Heart left ventricle (tissue), 16 donors: ENCODE results near the gene TBC1D2. TPM values are rescaled to one million over a fixed set of nuclear protein-coding genes. Genes with fewer than 3 reads are reported as not detected.

ENCODE experiments used
- ATAC-seq, 4 donors: fragments of 200-7000 bp; cut with Tn5 transposase; one replicate each; pipeline ENCODE4 v1.9.1; 2020 to 2022; ENCODE audit warnings: moderate library complexity in 4 of 4, mild to moderate bottlenecking in 3 of 4, moderate number of reproducible peaks in 1 of 4
- DNase-seq, 5 donors: peaks; one replicate each; pipeline ENCODE4 v3.0.0-alpha.2; 2020
- H3K27ac ChIP-seq, 12 donors: fragments of 200-600 bp; sonication (generic) in 4 of 12; one replicate each; pipeline versions ENCODE4 v1.5.0 to v1.8.0; 2016 to 2022; ENCODE audit warnings: mild to moderate bottlenecking in 2 of 12
- H3K27me3 ChIP-seq, 9 donors: fragments of 200-600 bp; sonication (generic) in 2 of 9; one replicate each; pipeline versions ENCODE4 v1.5.1 to v1.8.0; 2016 to 2022; ENCODE audit warnings: mild to moderate bottlenecking in 3 of 9
- H3K36me3 ChIP-seq, 9 donors: fragments of 200-600 bp; sonication (generic) in 2 of 9; one replicate each; pipeline versions ENCODE4 v1.5.0 to v1.8.0; 2018 to 2022; ENCODE audit warnings: mild to moderate bottlenecking in 2 of 9
- H3K4me1 ChIP-seq, 12 donors: fragments of 200-600 bp; sonication (generic) in 4 of 12; one replicate each; pipeline versions ENCODE4 v1.5.0 to v1.8.0; 2016 to 2022; ENCODE audit warnings: mild to moderate bottlenecking in 3 of 12
- H3K4me3 ChIP-seq, 12 donors: fragments of 200-600 bp; sonication (generic) in 4 of 12; one replicate each; pipeline versions ENCODE4 v1.5.0 to v1.8.0; 2017 to 2022; ENCODE audit warnings: mild to moderate bottlenecking in 9 of 12, moderate library complexity in 4 of 12
- H3K9me3 ChIP-seq, 12 donors: fragments of 200-600 bp; sonication (generic) in 4 of 12; one replicate each; pipeline versions ENCODE4 v1.5.0 to v1.8.0; 2016 to 2022; ENCODE audit warnings: mild to moderate bottlenecking in 1 of 12
- CTCF ChIP-seq, 12 donors: fragments of 200-600 bp; sonication (generic) in 4 of 12; IDR thresholded peaks; one replicate each; pipeline versions ENCODE4 v1.5.0 to v1.8.0; 2018 to 2022; ENCODE audit warnings: antibody characterized with exemption in 12 of 12, mild to moderate bottlenecking in 5 of 12
- POLR2A ChIP-seq, 2 donors: fragments of 450-650 bp; IDR thresholded peaks; one replicate each; pipeline ENCODE4 v1.6.1; 2017; ENCODE audit warnings: antibody characterized with exemption in 2 of 2, mild to moderate bottlenecking in 2 of 2, moderate library complexity in 2 of 2
- WGBS, 4 donors: extraction: QIAGEN DNeasy Blood & Tissue Kit in 2 of 4; methylation state at CpG; one replicate each; pipeline versions ENCODE4 v1.1.5 to v1.1.7; 2013 to 2018; 5-methylcytosine and 5-hydroxymethylcytosine counted together
- intact Hi-C, 10 donors: fragments of 100-400 bp; cut with DNase I; formaldehyde crosslinking; loops; one replicate each; pipeline versions ENCODE4 v1.11.1 to v1.14.2; 2022
- polyA plus RNA-seq, 2 donors: library from polyadenylated mRNA; stranded (reverse); fragments of 200-250 nt; gene quantifications; one replicate each; pipeline ENCODE4 v1.2.3, GENCODE V29; 2013
- total RNA-seq, 9 donors: library from RNA; depleted of rRNA in 2 of 9; stranded (reverse); fragments of >200 nt in 2 of 9; fragmentation: NEBNext Ultra II Directional in 3 of 9; extraction: Animal tissue kit (Norgen Biotek cat#: 25700) in 3 of 9; gene quantifications; one replicate each; pipeline versions ENCODE4 v1.1.0 to v1.2.4, GENCODE V29; 2016 to 2023
- donor health status: ischemic (EF 13 %, LVEDD 7.1; RV severe dilation, severe dysfunction).
- donor health status: healthy with polysubstance abuse.
- donor health status: DM: no; HTN: yes; CAD: no.
- donor health status: DM: no; HTN: no; CAD: no.
- donor health status: ischemic (EF 25% LVEDD 6.9; RV normal size, moderate dysfunction).
- donor health status: ischemic (EF 25% LVEDD 5.7; RV mildly dilated, moderate dysfunction).
- donor health status: healthy.
- donor health status: DM: yes; HTN: yes; CAD: no.
- donor health status: ischemic (EF 35%, LVEDD 5.7; RV mildly dilated, moderate dysfunction).
- donor health status: nonischemic (EF 11% LVEDD 7.7; RV severe dilation, severe dysfunction).
- donor health status: DM: yes; HTN: yes; CAD: no.
- donor health status: PGD.
- donor health status: ischemic (EF 29% LVEDD 5.4; RV normal size, mild dysfunction).
- donor health status: nonischemic (EF 23%, LVEDD 6.1; RV moderate dilation, normal function).

Gene TBC1D2
- total and polyA plus RNA-seq, 11 donors, result 1.1 to 9.4 (median 2.2) TPM

DNA sequence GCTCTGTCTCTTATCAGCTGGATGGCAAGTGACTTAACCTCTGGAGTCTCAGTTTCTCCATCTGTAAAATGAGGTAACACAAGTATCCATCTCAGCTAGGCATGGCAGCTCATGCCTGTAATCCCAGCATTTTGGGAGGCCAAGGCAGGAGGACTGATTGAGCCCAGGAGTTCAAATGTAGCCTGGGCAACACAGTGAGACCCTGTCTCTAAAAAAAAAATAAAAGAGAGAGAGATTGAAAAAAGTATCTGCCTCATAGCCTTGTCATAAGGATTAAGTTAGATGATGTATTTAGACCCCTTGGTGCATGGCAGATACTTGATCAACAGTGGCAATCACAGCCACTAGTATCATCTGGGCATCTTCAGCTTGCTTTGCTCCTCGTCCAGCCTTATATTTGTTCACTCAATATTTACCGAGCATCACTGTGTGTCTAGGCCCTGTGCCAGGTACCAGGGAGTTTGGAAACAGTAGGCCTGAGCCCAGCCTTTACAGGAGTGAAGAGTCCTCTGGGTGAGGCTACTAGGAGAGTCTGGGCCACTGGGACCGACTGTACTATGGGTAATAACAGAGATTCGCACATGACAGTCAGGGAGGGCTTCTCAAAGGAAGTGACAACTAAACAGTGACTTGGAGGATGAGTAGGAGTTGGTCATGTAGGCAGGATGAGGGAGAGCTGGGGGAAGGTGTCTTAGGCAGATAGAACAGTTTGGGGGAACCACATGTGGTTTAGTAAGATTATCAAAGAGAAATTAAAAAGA lies 97.2 kb downstream of the TBC1D2 start:
- 78 to 85% (median 84%) methylated on average over 4 of the region's 4 CpGs for WGBS, 4 donors
- H3K27me3 ChIP-seq, result no peaks in the 10 kb centered on the region
- intact Hi-C loops, result no loop called here
- DNase-seq (no peak), ATAC-seq (no peak)
- H3K36me3 ChIP-seq, result no peaks in the 10 kb centered on the region
- no peak overlapping the region for H3K27ac ChIP-seq
- no peak overlapping the region for H3K4me3 ChIP-seq
- TF ChIP-seq POLR2A (IDR thresholded peaks at IDR 0.05) (no peak), CTCF (IDR thresholded peaks at IDR 0.05) (no peak)
- no peaks in the 10 kb centered on the region for H3K9me3 ChIP-seq
- no peaks in the 10 kb centered on the region for H3K4me1 ChIP-seq

GRCh38 chr9:98157372-98157771 lies 98.1 kb downstream of the TBC1D2 start:
- WGBS, 4 donors, result 91 to 96% (median 91%) methylated on average over 10 of the region's 10 CpGs
- TF ChIP-seq POLR2A (IDR thresholded peaks at IDR 0.05), result no peak
- TF ChIP-seq CTCF (IDR thresholded peaks at IDR 0.05), result no peak
- Histone ChIP-seq H3K36me3 (no peaks in the 10 kb centered on the region), H3K4me3 (no peak overlapping the region), H3K27ac (no peak overlapping the region), H3K4me1 (no peaks in the 10 kb centered on the region), H3K27me3 (no peaks in the 10 kb centered on the region), H3K9me3 (peaks cover 0 to under 1% (median 0%) of the 10 kb centered on the region in 12 donors)
- DNase-seq, result no peak
- intact Hi-C loops, result no loop called here
- no peak for ATAC-seq

DNA sequence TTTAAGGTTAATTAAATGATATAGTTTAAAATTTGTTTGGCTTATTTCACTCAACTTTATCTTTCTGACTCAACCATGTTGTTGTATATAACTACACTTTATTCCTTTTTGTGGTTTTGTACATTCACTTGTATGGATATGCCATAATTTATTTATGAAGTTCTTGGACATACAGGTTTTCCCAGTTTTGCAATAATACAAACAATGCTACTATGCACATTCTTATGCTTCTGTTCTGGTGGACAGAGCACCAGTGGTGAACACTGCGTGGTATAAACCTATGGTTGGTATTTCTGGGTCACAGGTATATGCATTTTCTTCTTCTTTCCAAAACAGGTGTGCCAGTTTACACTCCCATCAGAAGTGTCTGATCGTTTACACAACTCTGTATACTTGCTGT lies 100.8 kb downstream of the TBC1D2 start:
- H3K27me3 ChIP-seq, result no peaks in the 10 kb centered on the region
- intact Hi-C loops, result no loop called here
- DNase-seq, result no peak
- TF ChIP-seq CTCF (IDR thresholded peaks at IDR 0.05), result no peak
- TF ChIP-seq POLR2A (IDR thresholded peaks at IDR 0.05), result no peak
- WGBS, 4 donors, result 90 to 97% (median 94%) methylated on average over 2 of the region's 2 CpGs
- no peak overlapping the region for H3K27ac ChIP-seq
- no peak for ATAC-seq
- H3K36me3 ChIP-seq, result no peaks in the 10 kb centered on the region
- H3K4me3 ChIP-seq, result no peak overlapping the region
- peaks cover 0 to 12% (median 0%) of the 10 kb centered on the region in 12 donors for H3K9me3 ChIP-seq
- H3K4me1 ChIP-seq, result peaks cover 0 to 6% (median 0%) of the 10 kb centered on the region in 12 donors

GRCh38 chr9:98152526-98152925 lies 102.9 kb downstream of the TBC1D2 start:
- H3K27ac ChIP-seq, result no peak overlapping the region
- no peak for TF ChIP-seq CTCF (IDR thresholded peaks at IDR 0.05)
- no peak for TF ChIP-seq POLR2A (IDR thresholded peaks at IDR 0.05)
- peaks cover 0 to 6% (median 0%) of the 10 kb centered on the region in 12 donors for H3K4me1 ChIP-seq
- ATAC-seq, result no peak
- H3K36me3 ChIP-seq, result no peaks in the 10 kb centered on the region
- H3K4me3 ChIP-seq, result no peak overlapping the region
- peaks cover 0 to 12% (median 0%) of the 10 kb centered on the region in 12 donors for H3K9me3 ChIP-seq
- no peak for DNase-seq
- intact Hi-C loops, result no loop called here
- no peaks in the 10 kb centered on the region for H3K27me3 ChIP-seq
